ENCODE results near the gene CLASRP.

DNA sequence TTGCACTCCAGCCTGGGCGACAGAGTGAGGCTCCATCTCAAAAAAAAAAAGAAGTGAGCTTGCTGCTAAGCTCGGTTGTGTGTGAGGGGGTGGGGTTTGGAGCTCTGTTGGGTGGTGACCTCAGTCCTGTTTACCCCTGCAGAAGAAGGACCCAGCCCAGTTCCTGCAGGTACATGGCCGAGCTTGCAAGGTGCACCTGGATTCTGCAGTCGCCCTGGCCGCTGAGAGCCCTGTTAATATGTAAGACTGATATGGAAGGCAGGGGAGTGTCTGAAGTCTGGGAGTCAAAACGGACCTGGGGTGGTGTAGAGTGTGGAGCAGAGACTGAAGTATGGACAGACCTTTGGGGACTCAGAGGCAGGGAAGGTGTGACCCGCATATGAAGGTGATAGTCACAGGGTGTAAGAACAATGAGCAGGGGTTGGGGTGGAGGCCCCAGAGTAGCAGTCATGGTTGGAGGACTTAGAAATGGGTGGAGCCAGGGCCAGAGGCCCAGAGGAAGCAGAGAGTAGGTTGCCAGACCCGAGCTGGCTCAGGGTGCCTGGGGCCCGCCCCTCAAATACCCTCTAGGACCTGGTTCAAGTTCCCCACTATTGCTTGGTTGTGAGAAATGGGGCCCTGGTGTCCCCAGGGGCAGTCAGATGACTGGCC is 13.2 kb downstream of the CLASRP start:
- TF ChIP-seq CTCF (IDR thresholded peaks at IDR 0.05; ENCODE audit: control extremely low read depth in 1 of 3, insufficient read depth in 1 of 3, low read depth in 1 of 3, low read length in 3 of 3), result no peak
- TF ChIP-seq JUN (IDR thresholded peaks at IDR 0.05; ENCODE audit: low read depth, low read length), result no peak
- TF ChIP-seq TCF12 (IDR thresholded peaks at IDR 0.05; ENCODE audit: low read depth, low read length), result no peak
- TF ChIP-seq CEBPB (IDR thresholded peaks at IDR 0.05; ENCODE audit: low read depth, low read length), result no peak
- TF ChIP-seq TAF1 (IDR thresholded peaks at IDR 0.05; ENCODE audit: low read depth, low read length), result no peak
- TF ChIP-seq PHF8 (conservative IDR thresholded peaks at IDR 0.05; ENCODE audit: low read depth, low read length), result no peak
- TF ChIP-seq POLR2AphosphoS5 (IDR thresholded peaks at IDR 0.05; ENCODE audit: low read depth, low read length), result no peak
- no peak for TF ChIP-seq USF2 (IDR thresholded peaks at IDR 0.05; ENCODE audit: low read length)
- no peak for TF ChIP-seq ATF3 (IDR thresholded peaks at IDR 0.05; ENCODE audit: insufficient read depth, low read depth, low read length)
- no peak for TF ChIP-seq SUZ12 (IDR thresholded peaks at IDR 0.05; ENCODE audit: low read length)

Measured in H1 (cell line).